IMR-90 (cell line): ENCODE results near the gene RAB11FIP4. TPM values are rescaled to one million over a fixed set of nuclear protein-coding genes. Genes with fewer than 3 reads are reported as not detected.

Experiments used
- ATAC-seq: fragments of 200-7000 bp; cut with Tn5 transposase; 2 replicates; pipeline ENCODE4 v1.9.1; 2020; ENCODE audit warnings: low read depth, mild to moderate bottlenecking, moderate library complexity
- BruUV-seq: library from RNA; stranded (reverse); fragments of 400-500 nt; replicated peaks from 2 replicates; lab custom pipeline; 2021; lab: Mats Ljungman, UMichigan
- CTCF ChIA-PET: fragments of 300-600 bp; formaldehyde crosslinking; extraction: SDS; loops from one replicate; lab custom pipeline; 2021; ENCODE audit warnings: antibody characterized with exemption; lab: Yijun Ruan, JAX
- POLR2A ChIA-PET: fragments of 300-600 bp; sonication (Branson Sonifier 250); formaldehyde crosslinking; loops from one replicate; lab custom pipeline; 2022; ENCODE audit warnings: antibody characterized with exemption; ENCODE audit not compliant: unreplicated experiment; lab: Charles Lee
- DNase-seq: peaks from one replicate; pipeline ENCODE4 v3.0.0; 2013
- H2AFZ ChIP-seq: replicated peaks from 2 replicates; pipeline ENCODE3; 2013; ENCODE audit warnings: low read length, mild to moderate bottlenecking; ENCODE audit not compliant: poor library complexity
- H2AK5ac ChIP-seq: 2 replicates; pipeline ENCODE4 v1.6.1; 2013; ENCODE audit warnings: low read depth, low read length, inconsistent platforms
- H2AK9ac ChIP-seq: replicated peaks from 2 replicates; pipeline ENCODE3; 2013; ENCODE audit warnings: mild to moderate bottlenecking, low read depth, low read length, moderate library complexity; ENCODE audit not compliant: poor library complexity
- H2BK120ac ChIP-seq: 2 replicates; pipeline ENCODE4 v1.6.1; 2013; ENCODE audit warnings: low read depth, low read length, inconsistent platforms
- H2BK15ac ChIP-seq: 3 replicates; pipeline ENCODE4 v1.6.1; 2013; ENCODE audit warnings: low read depth, low read length, inconsistent platforms
- H2BK20ac ChIP-seq: 2 replicates; pipeline ENCODE4 v1.6.1; 2013; ENCODE audit warnings: low read depth, mild to moderate bottlenecking, inconsistent platforms, low read length, moderate library complexity
- H2BK5ac ChIP-seq: 2 replicates; pipeline ENCODE4 v1.6.1; 2013; ENCODE audit warnings: mild to moderate bottlenecking, low read depth, low read length, inconsistent platforms; ENCODE audit not compliant: poor library complexity, severe bottlenecking
- H3K14ac ChIP-seq: replicated peaks from 2 replicates; pipeline ENCODE4 v1.6.1; 2013; ENCODE audit warnings: low read depth, low read length, inconsistent platforms
- H3K18ac ChIP-seq: 2 replicates; pipeline ENCODE4 v1.6.1; 2013; ENCODE audit warnings: low read depth, low read length, control low read depth
- H3K23ac ChIP-seq: 2 replicates; pipeline ENCODE4 v1.6.1; 2013; ENCODE audit warnings: low read depth, low read length, inconsistent platforms
- H3K27ac ChIP-seq: 2 replicates; pipeline ENCODE4 v1.5.1; 2013; ENCODE audit warnings: mild to moderate bottlenecking, control low read depth, low read length; ENCODE audit not compliant: insufficient read depth
- H3K27me3 ChIP-seq: 2 replicates; pipeline ENCODE4 v1.6.1; 2013; ENCODE audit warnings: low read length; ENCODE audit not compliant: control insufficient read depth, insufficient read depth
- H3K36me3 ChIP-seq: 2 replicates; pipeline ENCODE4 v1.6.1; 2013; ENCODE audit warnings: low read length, mixed read lengths; ENCODE audit not compliant: control insufficient read depth, insufficient read depth
- H3K4ac ChIP-seq: 2 replicates; pipeline ENCODE4 v1.6.1; 2013; ENCODE audit warnings: low read depth, low read length, inconsistent platforms
- H3K4me1 ChIP-seq: 2 replicates; pipeline ENCODE4 v1.6.1; 2013; ENCODE audit warnings: low read length, mixed read lengths; ENCODE audit not compliant: control insufficient read depth, insufficient read depth
- H3K4me2 ChIP-seq: 2 replicates; pipeline ENCODE4 v1.6.1; 2013; ENCODE audit warnings: low read depth, mild to moderate bottlenecking, control low read depth, low read length, moderate library complexity
- H3K4me3 ChIP-seq: 2 replicates; pipeline ENCODE4 v1.5.1; 2013; ENCODE audit warnings: low read depth, mild to moderate bottlenecking, control low read depth, low read length, moderate library complexity; ENCODE audit not compliant: insufficient read depth
- H3K56ac ChIP-seq: 2 replicates; pipeline ENCODE4 v1.6.1; 2013; ENCODE audit warnings: low read length, inconsistent platforms; ENCODE audit not compliant: insufficient read depth; ENCODE audit errors: extremely low read depth
- H3K79me1 ChIP-seq, 2 experiments: 2 replicates each; pipeline ENCODE4 v1.6.1; 2013; ENCODE audit warnings: low read length in 2 of 2, inconsistent platforms in 1 of 2, low read depth in 1 of 2
- H3K9ac ChIP-seq: 2 replicates; pipeline ENCODE4 v1.6.1; 2013; ENCODE audit warnings: low read depth, low read length, control low read depth
- H3K9me1 ChIP-seq: 2 replicates; pipeline ENCODE4 v1.6.1; 2013; ENCODE audit warnings: low read length, inconsistent platforms; ENCODE audit not compliant: insufficient read depth
- H3K9me3 ChIP-seq: 2 replicates; pipeline ENCODE4 v1.6.1; 2013; ENCODE audit warnings: low read length; ENCODE audit not compliant: control insufficient read depth, insufficient read depth
- H4K20me1 ChIP-seq: 2 replicates; pipeline ENCODE4 v1.6.1; 2013; ENCODE audit warnings: low read length, inconsistent platforms; ENCODE audit not compliant: insufficient read depth
- H4K5ac ChIP-seq: 2 replicates; pipeline ENCODE4 v1.6.1; 2013; ENCODE audit warnings: mild to moderate bottlenecking, low read depth, low read length, control low read depth
- H4K8ac ChIP-seq, 2 experiments: 2 replicates each; pipeline ENCODE4 v1.6.1; 2013; ENCODE audit warnings: low read depth in 2 of 2, low read length in 2 of 2, control low read depth in 1 of 2, inconsistent platforms in 1 of 2
- H4K91ac ChIP-seq: 2 replicates; pipeline ENCODE4 v1.6.1; 2013; ENCODE audit warnings: low read depth, low read length, inconsistent platforms; ENCODE audit not compliant: insufficient read depth
- BHLHE40 ChIP-seq: fragments of 150-350 bp; IDR thresholded peaks from 2 replicates; pipeline ENCODE4 v1.6.1; 2016; ENCODE audit warnings: mild to moderate bottlenecking, low read depth, low read length
- CEBPB ChIP-seq: IDR thresholded peaks from 2 replicates; pipeline ENCODE4 v1.6.1; 2012; ENCODE audit warnings: low read depth, low read length, improper control_type of control experiment
- CHD1 ChIP-seq: IDR thresholded peaks from 2 replicates; pipeline ENCODE4 v1.6.1; 2012; ENCODE audit warnings: low read depth, low read length, improper control_type of control experiment
- CTCF ChIP-seq: conservative IDR thresholded peaks from 2 replicates; pipeline ENCODE4 v1.5.1; 2012; ENCODE audit warnings: mild to moderate bottlenecking, low read depth, low read length, improper control_type of control experiment
- FOS ChIP-seq: fragments of 150-350 bp; IDR thresholded peaks from 2 replicates; pipeline ENCODE4 v1.6.1; 2016; ENCODE audit warnings: low read depth, low read length
- MAFK ChIP-seq: IDR thresholded peaks from 2 replicates; pipeline ENCODE4 v1.6.1; 2012; ENCODE audit warnings: low read depth, low read length, improper control_type of control experiment
- MXI1 ChIP-seq: IDR thresholded peaks from 2 replicates; pipeline ENCODE4 v1.6.1; 2012; ENCODE audit warnings: low read depth, mild to moderate bottlenecking, low read length, moderate library complexity, borderline replicate concordance
- NFE2L2 ChIP-seq: fragments of 150-350 bp; IDR thresholded peaks from 2 replicates; pipeline ENCODE4 v1.6.1; 2016; ENCODE audit warnings: low read depth, mild to moderate bottlenecking, low read length
- RAD21 ChIP-seq: IDR thresholded peaks from 2 replicates; pipeline ENCODE4 v1.6.1; 2012; ENCODE audit warnings: low read length, improper control_type of control experiment
- RCOR1 ChIP-seq: IDR thresholded peaks from 2 replicates; pipeline ENCODE4 v1.6.1; 2012; ENCODE audit warnings: mild to moderate bottlenecking, low read length, improper control_type of control experiment; ENCODE audit not compliant: insufficient replicate concordance
- SMC3 ChIP-seq: fragments of 150-350 bp; IDR thresholded peaks from 2 replicates; pipeline ENCODE4 v1.6.1; 2016; ENCODE audit warnings: low read depth, mild to moderate bottlenecking, antibody characterized with exemption, low read length, moderate library complexity
- WGBS, 2 experiments: methylation state at CpG; one replicate each; pipeline versions ENCODE4 v1.1.5 to v1.1.7; 2013; ENCODE audit warnings: missing lambda C conversion rate in 2 of 2; ENCODE audit not compliant: insufficient read length in 1 of 2; ENCODE audit errors: extremely low coverage in 2 of 2; 5-methylcytosine and 5-hydroxymethylcytosine counted together
- dilution Hi-C: fragments of 300-500 bp; cut with HindIII; formaldehyde crosslinking; loops from one replicate; pipeline ENCODE4 v1.14.3; 2018; ENCODE audit warnings: low sequenced_read_pairs; ENCODE audit not compliant: unreplicated experiment
- in situ Hi-C: fragments of 300-500 bp; cut with MboI; formaldehyde crosslinking; loops from 3 replicates; pipeline ENCODE4 v1.14.3; 2019; ENCODE audit warnings: low sequenced_read_pairs, inconsistent platforms, mixed read lengths
- intact Hi-C: fragments of 100-400 bp; cut with micrococcal nuclease; formaldehyde crosslinking; loops from 2 replicates; pipeline ENCODE4 v1.10.0; 2022
- polyA plus RNA-seq, 3 experiments: library from polyadenylated mRNA; depleted of rRNA; stranded (reverse); fragments of >200 nt; gene quantifications; 2 replicates each; pipeline ENCODE4 v1.2.3, GENCODE V29; 2012; ENCODE audit warnings: low replicate concordance in 1 of 3
- total RNA-seq: library from RNA; depleted of rRNA; stranded (reverse); fragments of >200 nt; gene quantifications from 2 replicates; pipeline ENCODE4 v1.2.3, GENCODE V29; 2012
- TF ChIP-seq, protein P1 (sequence below): fragments of 150-350 bp; IDR thresholded peaks from 2 replicates; pipeline ENCODE4 v1.6.1; 2016; ENCODE audit warnings: low read depth, mild to moderate bottlenecking, low read length, moderate library complexity, borderline replicate concordance
- TF ChIP-seq, protein P2 (sequence below): fragments of 150-350 bp; IDR thresholded peaks from 2 replicates; pipeline ENCODE4 v1.6.1; 2017; ENCODE audit warnings: mild to moderate bottlenecking, antibody characterized with exemption, low read length, low read depth

The RAB11FIP4 gene
- total and polyA plus RNA-seq, 2 of the 4 experiments (the other 2 are of a cell fraction): 0.68 to 1.1 TPM

DNA sequence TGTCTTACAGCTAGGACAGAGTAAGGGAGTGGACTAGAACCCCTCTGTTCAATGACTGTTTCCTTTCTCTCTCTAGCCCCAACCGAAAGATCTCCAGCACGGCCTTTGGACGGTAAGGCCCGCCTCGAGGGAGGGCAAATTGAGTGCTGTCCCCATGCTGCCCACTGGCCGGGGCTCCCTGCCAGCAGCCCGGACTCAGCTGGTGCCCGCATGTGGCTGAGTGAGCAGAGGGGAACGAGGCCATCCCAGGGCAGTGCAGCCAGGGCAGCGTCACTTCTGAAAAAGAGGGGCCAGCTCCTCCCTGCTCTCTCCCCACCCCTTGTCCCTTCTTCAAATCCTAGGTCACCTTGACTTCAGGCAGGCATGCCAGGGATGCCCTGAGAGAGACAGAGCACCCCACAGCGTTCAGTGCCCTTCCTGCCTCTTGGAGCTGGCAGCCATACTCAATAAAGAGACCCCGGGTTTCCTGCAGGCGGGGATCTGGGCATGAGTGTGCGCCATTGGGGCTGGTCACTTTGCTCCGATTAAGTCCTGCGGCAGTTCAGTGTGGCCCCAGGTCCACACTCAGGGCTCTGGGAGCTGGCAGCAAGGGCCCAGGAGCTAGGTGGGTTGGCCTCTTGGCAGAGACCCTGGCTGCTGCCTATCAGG lies 130.9 kb downstream of the RAB11FIP4 start:
- no peak overlapping the region for H3K56ac ChIP-seq
- no peak overlapping the region for H2BK5ac ChIP-seq
- no peak overlapping the region for H3K4me3 ChIP-seq
- no TSS peak for BruUV-seq
- no peak for ATAC-seq
- H4K91ac ChIP-seq: no peak overlapping the region
- H2BK120ac ChIP-seq: no peak overlapping the region
- no peak overlapping the region for H2AK9ac ChIP-seq
- TF ChIP-seq NFE2L2 (no peak), RAD21 (no peak), BHLHE40 (no peak), CTCF (no peak), FOS (no peak), SMC3 (no peak), RCOR1 (no peak), CEBPB (no peak), CHD1 (no peak), MAFK (no peak), MXI1 (no peak)
- TF ChIP-seq, protein P1, sequence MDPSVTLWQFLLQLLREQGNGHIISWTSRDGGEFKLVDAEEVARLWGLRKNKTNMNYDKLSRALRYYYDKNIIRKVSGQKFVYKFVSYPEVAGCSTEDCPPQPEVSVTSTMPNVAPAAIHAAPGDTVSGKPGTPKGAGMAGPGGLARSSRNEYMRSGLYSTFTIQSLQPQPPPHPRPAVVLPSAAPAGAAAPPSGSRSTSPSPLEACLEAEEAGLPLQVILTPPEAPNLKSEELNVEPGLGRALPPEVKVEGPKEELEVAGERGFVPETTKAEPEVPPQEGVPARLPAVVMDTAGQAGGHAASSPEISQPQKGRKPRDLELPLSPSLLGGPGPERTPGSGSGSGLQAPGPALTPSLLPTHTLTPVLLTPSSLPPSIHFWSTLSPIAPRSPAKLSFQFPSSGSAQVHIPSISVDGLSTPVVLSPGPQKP: no peak
- TF ChIP-seq, protein P2, sequence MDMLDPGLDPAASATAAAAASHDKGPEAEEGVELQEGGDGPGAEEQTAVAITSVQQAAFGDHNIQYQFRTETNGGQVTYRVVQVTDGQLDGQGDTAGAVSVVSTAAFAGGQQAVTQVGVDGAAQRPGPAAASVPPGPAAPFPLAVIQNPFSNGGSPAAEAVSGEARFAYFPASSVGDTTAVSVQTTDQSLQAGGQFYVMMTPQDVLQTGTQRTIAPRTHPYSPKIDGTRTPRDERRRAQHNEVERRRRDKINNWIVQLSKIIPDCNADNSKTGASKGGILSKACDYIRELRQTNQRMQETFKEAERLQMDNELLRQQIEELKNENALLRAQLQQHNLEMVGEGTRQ: no peak
- no peak overlapping the region for H2BK20ac ChIP-seq
- H2BK15ac ChIP-seq: no peak overlapping the region
- intact Hi-C loops (no loop called here), in situ Hi-C loops (no loop called here), dilution Hi-C loops (no loop called here)
- H3K4me1 ChIP-seq: peaks cover 1% of the 10 kb centered on the region; the same call in 1 of the 2 replicates
- WGBS, 2 experiments: no CpG with 5 or more reads among the region's 16 CpGs
- no peak overlapping the region for H3K9ac ChIP-seq
- DNase-seq: no peak
- peaks cover 6% of the 10 kb centered on the region; the same call in 1 of the 2 replicates for H3K27me3 ChIP-seq
- H4K20me1 ChIP-seq: no peaks in the 10 kb centered on the region
- H2AFZ ChIP-seq: no peak overlapping the region
- H4K5ac ChIP-seq: no peak overlapping the region
- no peaks in the 10 kb centered on the region for H3K79me1 ChIP-seq
- H3K23ac ChIP-seq: no peak overlapping the region
- no peak overlapping the region for H3K4ac ChIP-seq
- no peak overlapping the region for H3K14ac ChIP-seq
- ChIA-PET CTCF (interaction anchor here (1.1 to 1.3 kb wide), 2 partner anchors 17 to 85 kb away, joined by 3 to 4 read pairs; no protein-coding TSS in a partner anchor), POLR2A (no interaction called here)
- H3K4me2 ChIP-seq: no peak overlapping the region
- no peaks in the 10 kb centered on the region for H3K9me1 ChIP-seq
- no peaks in the 10 kb centered on the region; the same call in 1 of the 2 replicates for H3K9me3 ChIP-seq
- H2AK5ac ChIP-seq: no peak overlapping the region
- H4K8ac ChIP-seq: no peak overlapping the region
- H3K27ac ChIP-seq: no peak overlapping the region
- no peaks in the 10 kb centered on the region for H3K36me3 ChIP-seq
- H3K18ac ChIP-seq: no peak overlapping the region
